HepG2 (cell line): ENCODE data around the gene STRADA. TPM values are rescaled to one million over a fixed set of nuclear protein-coding genes. Genes with fewer than 3 reads are reported as not detected.

Experiments used
- BATF2 ChIP-seq: sonication (generic); formaldehyde crosslinking; IDR thresholded peaks from 2 replicates; pipeline ENCODE4 v1.8.0; 2022; ENCODE audit warnings: mild to moderate bottlenecking, missing genetic modification reagents, moderate library complexity
- DR1 ChIP-seq: sonication (generic); formaldehyde crosslinking; IDR thresholded peaks from 2 replicates; pipeline ENCODE4 v1.8.0; 2021; ENCODE audit warnings: mild to moderate bottlenecking, missing genetic modification reagents, inconsistent platforms
- ETS1 ChIP-seq: sonication (generic); formaldehyde crosslinking; IDR thresholded peaks from 2 replicates; pipeline ENCODE4 v1.4.0; 2020; ENCODE audit warnings: missing genetic modification reagents
- FOXM1 ChIP-seq: sonication (generic); formaldehyde crosslinking; IDR thresholded peaks from 2 replicates; pipeline ENCODE4 v1.5.0; 2020; ENCODE audit warnings: missing genetic modification reagents
- FUBP1 ChIP-seq: sonication (generic); formaldehyde crosslinking; IDR thresholded peaks from 2 replicates; pipeline ENCODE4 v1.5.1; 2020; ENCODE audit warnings: missing genetic modification reagents, mild to moderate bottlenecking, borderline replicate concordance
- IRF2 ChIP-seq: IDR thresholded peaks from 2 replicates; pipeline ENCODE4 v1.6.1; 2018; ENCODE audit warnings: missing genetic modification reagents, missing compliant biosample characterization
- KLF12 ChIP-seq: sonication (generic); formaldehyde crosslinking; IDR thresholded peaks from 2 replicates; pipeline ENCODE4 v1.4.0; 2020; ENCODE audit warnings: missing genetic modification reagents, borderline replicate concordance
- LBX2 ChIP-seq: sonication (generic); formaldehyde crosslinking; IDR thresholded peaks from 2 replicates; pipeline ENCODE4 v1.5.0; 2020; ENCODE audit warnings: missing genetic modification reagents, mild to moderate bottlenecking, borderline replicate concordance
- POLR2AphosphoS5 ChIP-seq: IDR thresholded peaks from 2 replicates; pipeline ENCODE4 v1.6.1; 2012; ENCODE audit warnings: low read depth, low read length
- SNRNP70 ChIP-seq: fragments of 200-400 bp; formaldehyde crosslinking; IDR thresholded peaks from 2 replicates; pipeline ENCODE4 v1.6.1; 2017; ENCODE audit warnings: mild to moderate bottlenecking, low read depth, low read length, moderate library complexity
- SOX6 ChIP-seq, 2 experiments: fragments of 450-650 bp in 1 of 2; sonication (generic) in 1 of 2; formaldehyde crosslinking in 1 of 2; IDR thresholded peaks; 2 replicates each; pipeline versions ENCODE4 v1.4.0 to v1.6.1; 2017 to 2020; ENCODE audit warnings: antibody characterized with exemption in 1 of 2, mild to moderate bottlenecking in 1 of 2, missing genetic modification reagents in 1 of 2
- UBTF ChIP-seq: sonication (generic); formaldehyde crosslinking; IDR thresholded peaks from 2 replicates; pipeline ENCODE4 v1.4.0; 2020; ENCODE audit warnings: mild to moderate bottlenecking, missing genetic modification reagents
- ZNF234 ChIP-seq: sonication (generic); formaldehyde crosslinking; conservative IDR thresholded peaks from 2 replicates; pipeline ENCODE4 v1.5.1; 2020; ENCODE audit warnings: mild to moderate bottlenecking, missing genetic modification reagents
- ZNF331 ChIP-seq: sonication (generic); formaldehyde crosslinking; IDR thresholded peaks from 2 replicates; pipeline ENCODE4 v1.4.0; 2020; ENCODE audit warnings: missing genetic modification reagents
- ZNF33B ChIP-seq: sonication (generic); formaldehyde crosslinking; IDR thresholded peaks from 2 replicates; pipeline ENCODE4 v1.5.1; 2020; ENCODE audit warnings: mild to moderate bottlenecking, missing genetic modification reagents
- ZNF367 ChIP-seq: sonication (generic); formaldehyde crosslinking; IDR thresholded peaks from 2 replicates; pipeline ENCODE4 v1.4.0; 2020; ENCODE audit warnings: missing genetic modification reagents, borderline replicate concordance
- ZNF713 ChIP-seq: sonication (generic); formaldehyde crosslinking; IDR thresholded peaks from 2 replicates; pipeline ENCODE4 v1.4.0; 2020; ENCODE audit warnings: mild to moderate bottlenecking, missing genetic modification reagents
- ZNF761 ChIP-seq: sonication (generic); formaldehyde crosslinking; conservative IDR thresholded peaks from 2 replicates; pipeline ENCODE4 v1.4.0; 2020; ENCODE audit warnings: mild to moderate bottlenecking, missing genetic modification reagents
- ZNF879 ChIP-seq: sonication (generic); formaldehyde crosslinking; IDR thresholded peaks from 2 replicates; pipeline ENCODE4 v1.8.1; 2023; ENCODE audit warnings: missing genetic modification reagents
- ZSCAN22 ChIP-seq: sonication (generic); formaldehyde crosslinking; IDR thresholded peaks from 2 replicates; pipeline ENCODE4 v1.4.0; 2020; ENCODE audit warnings: mild to moderate bottlenecking, missing genetic modification reagents
- ZSCAN5A ChIP-seq: sonication (generic); formaldehyde crosslinking; IDR thresholded peaks from 2 replicates; pipeline ENCODE4 v1.8.0; 2022; ENCODE audit warnings: mild to moderate bottlenecking, missing genetic modification reagents, borderline replicate concordance
- polyA plus RNA-seq, 8 experiments: library from polyadenylated mRNA; depleted of rRNA in 3 of 8; stranded (reverse) in 7 of 8; unstranded in 1 of 8; fragments of >200 nt; fragmentation: Illumina TruSeq in 4 of 8; extraction: Trizol in 4 of 8; gene quantifications; 2 replicates each; pipeline versions ENCODE4 v1.2.1 to v1.2.3, GENCODE V29; 2011 to 2016; ENCODE audit warnings: low read depth in 4 of 8, missing spikeins in 1 of 8, mixed read lengths in 1 of 8; ENCODE audit not compliant: insufficient read depth in 1 of 8
- total RNA-seq, 5 experiments: library from RNA; depleted of rRNA; stranded (reverse); fragments of >200 nt; fragmentation: Illumina TruSeq; extraction: Trizol; gene quantifications; 2 replicates each; pipeline ENCODE4 v1.2.3, GENCODE V29; 2016; ENCODE audit warnings: low read depth in 1 of 5

STRADA gene
- total and polyA plus RNA-seq, 2 of the 13 experiments (the other 11 are each of a cell fraction or from before 2014, with no cell fraction given): 17.6 to 17.9 TPM

- TF ChIP-seq ZNF234 (CRISPR knock-in tag): peak; percentile 85; the same call in 1 of the 2 replicates
- no peak for TF ChIP-seq SNRNP70
- TF ChIP-seq SOX6 (IDR thresholded peaks at IDR 0.05): no peak
- TF ChIP-seq SOX6 (CRISPR knock-in tag; IDR thresholded peaks at IDR 0.05): no peak
- TF ChIP-seq ZNF33B: 0 out of 2 replicates have a peak, but pooled peaks have one; percentile 8
- TF ChIP-seq UBTF (CRISPR knock-in tag): peak; percentile 98
- peak; percentile 76; the same call in 1 of the 2 replicates for TF ChIP-seq LBX2
- no peak for TF ChIP-seq ETS1
- no peak; the same call in 1 of the 2 replicates for TF ChIP-seq ZNF367 (CRISPR knock-in tag)
- no peak for TF ChIP-seq POLR2AphosphoS5
- TF ChIP-seq KLF12 (CRISPR knock-in tag): no peak
- no peak for TF ChIP-seq ZNF761 (CRISPR knock-in tag)
- TF ChIP-seq IRF2 (CRISPR knock-in tag): no peak; the same call in 1 of the 2 replicates
- TF ChIP-seq ZNF713: no peak
- TF ChIP-seq ZSCAN5A (CRISPR knock-in tag): no peak
- TF ChIP-seq ZNF879 (CRISPR knock-in tag): no peak
- TF ChIP-seq FOXM1 (CRISPR knock-in tag): 0 out of 2 replicates have a peak, but pooled peaks have one; percentile 25
- no peak for TF ChIP-seq FUBP1 (CRISPR knock-in tag)
- TF ChIP-seq DR1 (CRISPR knock-in tag): no peak
- 0 out of 2 replicates have a peak, but pooled peaks have one; percentile 21 for TF ChIP-seq BATF2 (CRISPR knock-in tag)
- no peak for TF ChIP-seq ZNF331
- TF ChIP-seq ZSCAN22 (CRISPR knock-in tag): no peak; the same call in 1 of the 2 replicates
Observed at GRCh38 chr17:63774141-63774968, 32.8 kb upstream of the STRADA start, which contains the start of gene DDX42 (continued).
